K562 (cell line): ENCODE data around the gene C9orf153. TPM values are rescaled to one million over a fixed set of nuclear protein-coding genes. Genes with fewer than 3 reads are reported as not detected.

ENCODE experiments used
- ATAC-seq: fragments of 200-7000 bp; cut with Tn5 transposase; 3 replicates; pipeline ENCODE4 v1.9.1; 2020; ENCODE audit warnings: moderate library complexity
- BruUV-seq: library from RNA; stranded (reverse); fragments of 400-500 nt; replicated peaks from 2 replicates; lab custom pipeline; 2021; lab: Mats Ljungman, UMichigan
- CTCF ChIA-PET: fragments of 300-600 bp; formaldehyde crosslinking; extraction: SDS; loops from one replicate; lab custom pipeline; 2021; ENCODE audit warnings: low intra/inter-chr PET ratio; lab: Yijun Ruan, JAX
- POLR2A ChIA-PET: fragments of 300-600, 350-650 bp; sonication (Branson Sonifier 250); formaldehyde crosslinking; extraction: SDS; loops from one replicate; lab custom pipeline; 2021; ENCODE audit warnings: antibody characterized with exemption, inconsistent platforms; lab: Yijun Ruan, JAX
- DNase-seq, 4 experiments: peaks; one replicate each; pipeline versions ENCODE4 v3.0.0 to v3.0.0-alpha.2; 2011 to 2018; ENCODE audit warnings: low spot score in 3 of 4, mixed read lengths in 3 of 4; ENCODE audit errors: extremely low read depth in 1 of 4
- FAIRE-seq: peaks from 2 replicates; lab custom pipeline; 2011; peaks lifted over from hg19 to GRCh38; lab: Jason Lieb, UNC
- H2AFZ ChIP-seq: 2 replicates; pipeline ENCODE4 v1.6.0; 2011; ENCODE audit warnings: low read depth, low read length, control low read depth, inconsistent platforms
- H3K27ac ChIP-seq: fragments of 200-600 bp; 3 replicates; pipeline ENCODE4 v1.8.0; 2011; ENCODE audit warnings: low read depth, mild to moderate bottlenecking, control low read depth, inconsistent platforms, low read length, moderate library complexity, mixed read lengths; ENCODE audit errors: extremely low read depth
- H3K27me3 ChIP-seq, 2 experiments: fragments of 300-600 bp in 1 of 2; 2 replicates in 1 of 2; 3 replicates in 1 of 2; pipeline versions ENCODE4 v1.6.0 to v1.8.0; 2011; ENCODE audit warnings: inconsistent platforms in 2 of 2, low read length in 2 of 2, mild to moderate bottlenecking in 1 of 2, mixed read lengths in 1 of 2, moderate library complexity in 1 of 2; ENCODE audit not compliant: control insufficient read depth in 2 of 2, insufficient read depth in 2 of 2
- H3K36me3 ChIP-seq: fragments of 300-600 bp; 3 replicates; pipeline ENCODE4 v1.8.0; 2011; ENCODE audit warnings: mild to moderate bottlenecking, low read length, inconsistent platforms; ENCODE audit not compliant: control insufficient read depth, insufficient read depth
- H3K4me1 ChIP-seq, 2 experiments: fragments of 200-600 bp in 1 of 2; replicated peaks in 1 of 2; 2 replicates in 1 of 2; 3 replicates in 1 of 2; pipeline versions ENCODE4 v1.5.1 to v1.8.0; 2011; ENCODE audit warnings: inconsistent platforms in 2 of 2, low read length in 2 of 2, mild to moderate bottlenecking in 1 of 2, mixed read lengths in 1 of 2, moderate library complexity in 1 of 2; ENCODE audit not compliant: control insufficient read depth in 2 of 2, insufficient read depth in 2 of 2
- H3K4me2 ChIP-seq: 2 replicates; pipeline ENCODE4 v1.6.1; 2011; ENCODE audit warnings: low read length, control low read depth, inconsistent platforms, mixed read lengths; ENCODE audit not compliant: insufficient read depth
- H3K4me3 ChIP-seq: fragments of 200-600 bp; sonication (generic), shearing (Covaris generic); 2 replicates; pipeline ENCODE4 v1.5.1; 2016; ENCODE audit warnings: control low read depth, inconsistent platforms
- H3K79me2 ChIP-seq: fragments of 200-600 bp; 3 replicates; pipeline ENCODE4 v1.8.0; 2011; ENCODE audit warnings: low read length, inconsistent platforms; ENCODE audit not compliant: control insufficient read depth, insufficient read depth
- H3K9ac ChIP-seq, 2 experiments: 2 replicates each; pipeline versions ENCODE4 v1.6.0 to v1.6.1; 2011; ENCODE audit warnings: low read depth in 2 of 2, low read length in 2 of 2, control low read depth in 1 of 2, inconsistent platforms in 1 of 2, mild to moderate bottlenecking in 1 of 2, mixed read lengths in 1 of 2; ENCODE audit not compliant: insufficient read depth in 1 of 2
- H3K9me1 ChIP-seq: one replicate; pipeline ENCODE4 v1.6.0; 2011; ENCODE audit warnings: inconsistent platforms, mild to moderate bottlenecking, low read length, moderate library complexity; ENCODE audit not compliant: control insufficient read depth, insufficient read depth
- H3K9me3 ChIP-seq: replicated peaks from 2 replicates; pipeline ENCODE4 v1.5.1; 2011; ENCODE audit warnings: low read depth, low read length, inconsistent platforms; ENCODE audit not compliant: control insufficient read depth, insufficient read depth
- H4K20me1 ChIP-seq: replicated peaks from 2 replicates; pipeline ENCODE4 v1.6.1; 2011; ENCODE audit warnings: low read length, inconsistent platforms, mixed read lengths; ENCODE audit not compliant: control insufficient read depth, insufficient read depth
- CCAR2 ChIP-seq: fragments of 200-400 bp; formaldehyde crosslinking; IDR thresholded peaks from 2 replicates; pipeline ENCODE4 v1.6.1; 2017; ENCODE audit warnings: mild to moderate bottlenecking, low read depth, low read length
- CTCF ChIP-seq, 3 experiments: IDR thresholded peaks in 2 of 3; conservative IDR thresholded peaks in 1 of 3; 2 replicates each; pipeline ENCODE4 v1.5.1; 2011 to 2012; ENCODE audit warnings: low read length in 3 of 3, mild to moderate bottlenecking in 3 of 3, control low read depth in 2 of 3, improper control_type of control experiment in 1 of 3, inconsistent platforms in 1 of 3, low read depth in 1 of 3, mixed read lengths in 1 of 3, moderate library complexity in 1 of 3; ENCODE audit not compliant: insufficient read depth in 2 of 3
- RAD21 ChIP-seq, 2 experiments: fragments of 250-450 bp in 1 of 2; fragments of 450-650 bp in 1 of 2; sonication (Bioruptor Pico) in 1 of 2; formaldehyde crosslinking in 1 of 2; IDR thresholded peaks in 1 of 2; conservative IDR thresholded peaks in 1 of 2; 2 replicates each; pipeline versions ENCODE4 v1.4.0 to v1.8.0; 2020 to 2022; ENCODE audit warnings: mild to moderate bottlenecking in 2 of 2, moderate library complexity in 1 of 2
- TAF1 ChIP-seq: IDR thresholded peaks from 2 replicates; pipeline ENCODE4 v1.6.1; 2011; ENCODE audit warnings: mild to moderate bottlenecking, low read length, moderate library complexity; ENCODE audit not compliant: insufficient read depth, control insufficient read depth, severe bottlenecking; ENCODE audit errors: extremely low read depth
- ZNF384 ChIP-seq: IDR thresholded peaks from 2 replicates; pipeline ENCODE4 v1.6.1; 2012; ENCODE audit warnings: low read depth, low read length, improper control_type of control experiment
- WGBS: fragments of 100-300 bp; shearing (Covaris generic); methylation state at CpG from one replicate; pipeline ENCODE4 v1.1.6; 2016; ENCODE audit warnings: low coverage, mixed read lengths; ENCODE audit not compliant: insufficient coverage; ENCODE audit errors: missing lambda C conversion rate; 5-methylcytosine and 5-hydroxymethylcytosine counted together
- in situ Hi-C: fragments of 300-500 bp; cut with MboI; formaldehyde crosslinking; loops from 4 replicates; pipeline ENCODE4 v1.15.0; 2018; ENCODE audit warnings: inconsistent platforms, mixed read lengths
- intact Hi-C: fragments of 100-400 bp; cut with micrococcal nuclease; formaldehyde crosslinking; loops from 2 replicates; pipeline ENCODE4 v1.14.2; 2022
- polyA plus RNA-seq, 8 experiments: library from polyadenylated mRNA; depleted of rRNA in 4 of 8; stranded (reverse) in 5 of 8; unstranded in 3 of 8; fragments of >200 nt; fragmentation: Nextera tagmentation in 2 of 8; fragmentation: Illumina TruSeq in 1 of 8; extraction: Ambion mirVana in 2 of 8; extraction: Trizol in 1 of 8; gene quantifications; 2 replicates each; pipeline versions ENCODE4 v1.2.1 to v1.2.3, GENCODE V29; 2011 to 2014; ENCODE audit warnings: inconsistent platforms in 1 of 8, missing spikeins in 1 of 8
- total RNA-seq, 7 experiments: library from RNA; depleted of rRNA in 6 of 7; stranded (reverse); fragments of >200 nt in 6 of 7; fragmentation: Illumina TruSeq in 2 of 7; extraction: Trizol in 2 of 7; gene quantifications; 2 replicates each; pipeline versions ENCODE4 v1.2.1 to v1.2.3, GENCODE V29; 2011 to 2021; ENCODE audit warnings: low replicate concordance in 1 of 7

C9orf153 gene
- total and polyA plus RNA-seq, 9 of the 15 experiments (the other 6 are each of a cell fraction or from before 2014, with no cell fraction given), result 0.07 to 1.2 (median 0.11) TPM; not detected in 5

- Histone ChIP-seq H3K9me1 (no peaks in the 10 kb centered on the region), H3K9me3 (no peaks in the 10 kb centered on the region), H3K27ac (no peak overlapping the region), H3K4me3 (no peak overlapping the region), H3K9ac (no peak overlapping the region), H4K20me1 (no peaks in the 10 kb centered on the region), H3K4me2 (no peak overlapping the region), H3K27me3 (peaks cover 3 to 4% of the 10 kb centered on the region in 2 experiments; a peak in 1 of 5 replicates), H3K4me1 (no peaks in the 10 kb centered on the region), H3K36me3 (no peaks in the 10 kb centered on the region), H2AFZ (no peak overlapping the region), H3K79me2 (no peaks in the 10 kb centered on the region)
- BruUV-seq, result no TSS peak
- no peak for DNase-seq
- POLR2A ChIA-PET, result interaction anchor here (1.2 kb wide), 1 partner anchor 23 kb away, joined by 3 read pairs; no protein-coding TSS in a partner anchor
- no peak for FAIRE-seq
- in situ Hi-C loops, result loop anchor here (25.0 kb wide), 1 partner anchor 427 kb away; no protein-coding TSS in a partner anchor
- TF ChIP-seq TAF1, result no peak
- peak in 1 of 2 experiments; percentile 28; a peak in 1 of 4 replicates for TF ChIP-seq RAD21 (CRISPR knock-in tag; conservative IDR thresholded peaks at IDR 0.05 in 1 of 2, IDR thresholded peaks at IDR 0.05 in 1 of 2)
- TF ChIP-seq ZNF384, result peak; percentile 57; the same call in 1 of the 2 replicates
- TF ChIP-seq CTCF (IDR thresholded peaks at IDR 0.05 in 2 of 3, conservative IDR thresholded peaks at IDR 0.05 in 1 of 3; ENCODE audit: insufficient read depth in 2 of 3, low read depth in 1 of 3, low read length in 3 of 3), result peak in 1 of 3 experiments; percentile 13; a peak in 1 of 6 replicates
- no peak for TF ChIP-seq CCAR2
- WGBS, result 11% methylated on average over 4 of the region's 10 CpGs
- no peak for ATAC-seq
- CTCF ChIA-PET, result no interaction called here
- intact Hi-C loops, result no loop called here
Observed at GRCh38 chr9:86238861-86239770, 20.3 kb downstream of the C9orf153 start.
